Endometrial microvascular endothelial cells (primary cell): ENCODE data around the gene CFAP45. TPM values are rescaled to one million over a fixed set of nuclear protein-coding genes. Genes with fewer than 3 reads are reported as not detected.

ENCODE experiments used
- in situ Hi-C: cut with HindIII; loops from 2 replicates; pipeline ENCODE4 v1.10.0; 2017; ENCODE audit warnings: low sequenced_read_pairs, low pct_unique_long_range_greater_than_20kb; ENCODE audit errors: inconsistent ontology term
- total RNA-seq: library from RNA; depleted of rRNA; stranded (reverse); fragments of >200 nt; gene quantifications from one replicate; pipeline ENCODE4 v1.2.3, GENCODE V29; 2015; ENCODE audit errors: inconsistent ontology term

CFAP45 gene, protein sequence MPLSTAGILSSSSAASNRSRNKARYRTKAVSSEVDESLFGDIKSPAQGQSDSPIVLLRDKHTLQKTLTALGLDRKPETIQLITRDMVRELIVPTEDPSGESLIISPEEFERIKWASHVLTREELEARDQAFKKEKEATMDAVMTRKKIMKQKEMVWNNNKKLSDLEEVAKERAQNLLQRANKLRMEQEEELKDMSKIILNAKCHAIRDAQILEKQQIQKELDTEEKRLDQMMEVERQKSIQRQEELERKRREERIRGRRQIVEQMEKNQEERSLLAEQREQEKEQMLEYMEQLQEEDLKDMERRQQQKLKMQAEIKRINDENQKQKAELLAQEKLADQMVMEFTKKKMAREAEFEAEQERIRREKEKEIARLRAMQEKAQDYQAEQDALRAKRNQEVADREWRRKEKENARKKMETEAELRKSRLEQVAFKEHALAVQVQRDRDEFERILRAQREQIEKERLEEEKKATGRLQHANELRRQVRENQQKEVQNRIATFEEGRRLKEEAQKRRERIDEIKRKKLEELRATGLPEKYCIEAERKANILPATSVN
- 0.19 TPM for total RNA-seq

GRCh38 chr1:159900086-159900680, at the start of gene CFAP45:
TSS of gene CFAP45 (minus strand) at chr1:159900165. CDS start at chr1:159900098, 67 bp downstream.
- in situ Hi-C loops = no loop called here

- in situ Hi-C loops = no loop called here
Measured at GRCh38 chr1:159949123-159949522, 49.2 kb upstream of the CFAP45 start.

DNA sequence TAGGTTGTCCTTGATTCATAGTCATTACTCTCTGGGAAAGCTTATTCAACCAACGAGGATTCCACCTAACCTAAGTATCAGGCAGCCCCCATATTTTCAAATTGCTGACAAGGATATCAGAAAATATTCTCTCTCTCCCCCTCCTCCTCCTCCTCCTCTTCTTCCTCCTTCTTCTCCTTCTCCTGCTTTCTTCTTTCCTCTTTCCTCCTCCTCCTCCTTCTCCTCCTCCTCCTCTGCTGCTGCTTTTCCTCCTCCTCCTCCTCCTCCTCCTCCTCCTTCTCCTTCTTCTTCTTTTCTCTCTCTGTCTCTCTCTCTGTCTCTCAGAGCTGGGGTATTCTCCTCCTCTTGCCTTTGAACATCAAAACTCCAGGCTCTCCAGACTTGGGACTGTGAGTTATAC, 48.0 kb upstream of the CFAP45 start:
- in situ Hi-C loops = no loop called here

GRCh38 chr1:159946242-159947187, 46.5 kb upstream of the CFAP45 start:
- in situ Hi-C loops = no loop called here

DNA sequence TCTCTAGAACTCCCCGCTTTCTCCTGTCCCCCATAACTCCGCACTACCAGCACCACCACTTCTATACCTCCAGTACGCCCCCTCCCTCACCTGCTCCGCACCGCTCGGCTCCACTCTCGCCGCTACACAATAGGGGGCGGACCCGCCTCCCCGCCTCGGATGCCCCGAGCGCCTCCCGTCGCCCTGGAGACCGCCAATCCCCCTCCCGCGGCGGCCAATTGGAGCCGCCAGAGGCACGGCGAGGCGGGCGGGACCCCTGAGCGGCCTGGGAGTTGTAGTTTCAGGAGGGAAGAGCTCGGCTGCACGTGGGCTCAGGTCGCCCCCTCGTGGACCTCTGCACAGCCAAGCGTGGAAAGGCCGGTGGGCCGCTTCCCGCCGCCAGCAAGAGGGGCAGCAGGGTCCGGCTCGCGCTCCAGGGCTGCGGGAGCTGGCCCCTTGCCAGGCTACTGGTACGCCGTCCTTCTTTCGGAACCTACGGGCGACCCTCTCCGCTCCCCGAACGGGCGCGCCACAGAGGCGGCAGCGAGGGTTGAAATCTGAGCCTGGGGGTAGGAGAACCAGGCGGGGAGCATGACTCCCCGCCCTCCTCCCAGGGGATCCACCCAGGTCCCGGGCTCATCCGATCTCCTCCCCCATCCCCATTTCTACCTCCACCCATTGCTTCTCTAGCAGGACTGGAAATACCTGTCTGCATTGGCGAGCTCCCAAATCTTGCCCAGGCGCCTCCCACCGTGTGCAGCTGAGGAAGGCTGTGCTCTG, 45.7 kb upstream of the CFAP45 start, which contains the start of gene IGSF9:
Gene IGSF9 (minus strand): TSS at position 131 of the 759 bp plus-strand sequence. CDS start 2,159 bp downstream, outside the sequence.
- in situ Hi-C loops = no loop called here

DNA sequence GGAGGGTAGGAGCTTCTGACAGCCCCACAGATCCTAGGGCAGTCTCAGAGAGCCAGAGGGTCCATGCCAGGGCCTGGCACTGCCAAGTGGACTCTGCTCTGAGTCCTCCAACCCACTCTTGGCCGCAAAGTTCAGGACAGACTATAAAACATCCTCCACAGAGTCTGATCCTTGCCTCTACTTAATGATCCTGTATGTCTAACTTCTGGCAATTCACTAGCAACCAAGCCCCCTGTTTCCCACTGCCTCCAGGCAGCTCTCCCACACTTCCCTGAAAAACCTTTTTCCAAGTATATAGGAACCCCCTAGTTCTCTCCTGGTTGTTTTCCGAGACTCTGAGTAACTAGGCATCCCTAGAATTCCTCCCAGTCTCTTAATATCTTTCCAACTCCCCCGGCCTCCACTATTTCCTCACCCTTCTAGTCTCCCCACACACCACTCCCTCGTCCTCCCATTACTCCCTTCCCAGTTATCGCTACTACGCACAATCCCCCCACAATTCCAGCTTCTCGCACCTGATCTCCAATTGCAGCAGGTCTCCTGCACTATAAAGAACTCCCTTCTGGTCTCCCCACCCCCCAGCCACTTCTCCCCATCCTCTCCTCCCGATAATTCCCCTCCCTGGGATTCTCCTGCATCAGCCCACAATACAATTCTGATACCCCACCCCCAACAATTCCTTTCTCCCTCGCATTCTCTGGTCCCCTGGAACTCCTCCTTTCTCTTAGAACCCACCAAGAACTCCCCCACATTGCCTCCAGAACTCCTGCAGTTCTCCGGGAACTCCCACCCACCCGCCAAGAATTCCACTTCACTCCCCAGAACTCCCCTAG, 44.9 kb upstream of the CFAP45 start:
- in situ Hi-C loops = no loop called here

DNA sequence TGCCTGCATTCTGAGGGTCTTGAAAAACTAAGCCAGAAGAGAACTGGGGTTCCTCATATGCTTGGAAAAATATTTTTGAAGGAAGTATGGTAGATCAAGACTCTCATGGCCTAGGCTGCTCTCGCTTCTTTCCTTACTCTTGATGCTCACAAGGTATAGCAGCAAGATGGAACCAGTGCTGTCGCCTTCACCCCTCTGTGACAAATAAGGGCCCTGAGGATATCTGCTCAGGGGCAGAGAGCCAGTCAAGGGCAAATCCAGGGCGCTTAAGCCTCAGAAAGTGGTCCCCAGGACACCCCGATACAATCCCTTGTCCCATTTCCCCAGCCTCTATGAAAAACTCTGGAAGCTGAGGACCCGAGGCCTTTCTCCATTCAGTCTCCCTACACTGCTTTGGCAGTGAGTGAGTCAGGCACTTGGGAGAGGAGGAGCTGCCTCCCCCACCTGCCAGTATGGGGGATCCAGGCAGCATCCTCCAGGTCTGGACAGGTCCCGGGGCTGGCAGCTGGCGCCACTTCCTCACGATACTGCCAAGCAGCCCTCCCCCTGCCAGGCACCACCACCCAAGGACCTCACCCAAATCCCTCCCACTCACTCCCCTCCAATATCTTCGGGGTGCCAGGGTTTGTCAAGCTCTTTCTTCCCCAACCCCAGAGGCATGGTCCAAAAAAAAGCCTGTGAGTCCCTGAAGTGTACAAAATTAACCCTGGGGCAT, 44.1 kb upstream of the CFAP45 start:
- in situ Hi-C loops = no loop called here

GRCh38 chr1:159943278-159943640, 43.3 kb upstream of the CFAP45 start:
- in situ Hi-C loops = no loop called here

DNA sequence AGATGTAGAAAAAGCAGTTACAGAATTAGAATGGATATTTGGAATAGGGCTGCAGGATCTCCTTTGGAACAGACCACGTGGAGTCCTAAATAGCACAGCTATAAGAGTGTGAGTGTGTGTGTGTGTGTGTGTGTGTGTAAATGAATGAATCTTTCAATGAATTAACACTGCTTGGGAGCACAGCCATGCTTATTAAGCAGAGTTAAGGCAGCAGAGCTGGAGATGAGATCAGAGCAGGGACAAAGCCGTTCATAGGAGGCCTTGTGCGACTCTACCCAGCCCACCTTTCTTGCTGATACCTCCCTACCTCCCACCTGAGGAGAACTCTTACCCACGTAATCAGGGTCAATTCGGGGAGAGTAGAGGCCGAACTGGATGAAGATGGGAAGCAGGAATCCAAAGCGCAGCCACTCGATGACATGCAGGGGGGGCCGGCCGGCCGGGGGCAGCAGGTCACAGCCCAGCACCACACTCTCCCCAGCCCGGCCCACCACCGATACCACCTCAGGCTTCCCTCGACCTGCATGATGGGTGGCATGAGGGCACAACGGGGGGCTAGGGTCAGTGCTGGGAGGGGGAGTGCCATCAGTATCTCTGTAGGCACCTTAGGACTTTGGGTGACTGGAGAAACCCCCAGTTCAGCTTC, 42.8 kb upstream of the CFAP45 start:
- in situ Hi-C loops = no loop called here

- in situ Hi-C loops = no loop called here
Measured at GRCh38 chr1:159941591-159942560, 41.9 kb upstream of the CFAP45 start.

DNA sequence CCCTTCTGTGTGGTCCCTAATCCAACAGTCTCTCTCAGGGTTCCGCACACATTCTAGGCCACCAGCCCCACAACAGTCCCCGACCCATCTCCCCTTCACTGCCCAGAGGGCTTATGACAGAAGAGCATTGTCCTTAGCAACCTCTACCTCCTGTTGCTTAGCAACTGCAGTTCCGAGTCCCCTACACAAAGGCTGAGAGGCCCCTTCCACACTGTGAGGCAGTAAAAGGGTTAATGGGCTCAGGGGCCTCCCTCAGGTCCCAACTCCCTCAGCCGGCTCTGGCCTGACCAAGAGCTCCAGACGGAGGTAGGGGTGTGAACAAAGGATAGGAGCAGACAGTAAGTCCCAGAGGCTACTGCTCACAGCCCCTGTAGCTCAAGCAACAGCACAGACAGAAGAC, 41.2 kb upstream of the CFAP45 start:
- in situ Hi-C loops = no loop called here

DNA sequence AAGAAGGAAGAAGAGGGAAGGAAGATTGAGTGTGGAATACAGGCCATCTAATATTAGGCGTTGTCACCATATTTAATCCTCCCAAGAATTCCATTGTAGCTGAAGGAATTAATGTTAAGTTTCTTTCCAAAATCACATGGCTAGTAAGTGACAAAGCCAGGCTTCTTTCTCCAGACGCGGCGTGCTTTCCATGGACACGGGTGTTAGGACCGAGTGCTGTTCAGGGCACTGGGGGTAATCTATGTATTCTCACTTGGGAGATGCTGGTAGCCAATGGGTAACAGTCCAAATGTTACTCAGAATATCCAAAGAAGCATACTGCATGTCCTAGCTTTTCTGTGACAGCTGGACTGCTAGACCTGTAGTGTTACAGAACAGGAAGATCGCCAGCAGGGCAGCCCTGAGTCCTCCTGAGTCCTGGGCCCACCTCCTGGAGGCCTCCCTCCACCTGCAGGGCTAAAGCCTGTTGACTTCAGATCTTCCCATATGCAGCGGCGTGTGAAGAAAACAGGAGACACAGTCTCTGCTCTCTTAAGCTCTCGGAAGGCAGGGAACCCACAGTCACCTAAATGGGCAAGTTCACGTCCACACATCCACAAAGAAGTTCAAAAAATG, 40.1 kb upstream of the CFAP45 start:
- in situ Hi-C loops = no loop called here

DNA sequence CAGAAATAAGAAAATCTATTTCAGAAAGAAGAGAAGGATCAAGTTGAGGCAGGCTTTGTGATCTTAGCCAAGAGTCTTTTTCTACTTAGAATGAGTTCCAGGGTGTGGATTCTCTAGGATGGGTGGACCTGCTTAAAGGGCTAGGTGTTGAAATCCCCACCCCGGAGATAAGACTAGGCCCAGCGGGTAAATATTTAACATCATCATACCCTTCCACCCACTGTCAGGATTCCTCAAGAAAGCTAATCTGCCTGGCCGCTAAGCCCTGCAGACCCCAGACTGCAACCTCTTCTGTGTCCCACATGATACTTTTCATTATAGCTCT, 39.7 kb upstream of the CFAP45 start:
- in situ Hi-C loops = no loop called here

DNA sequence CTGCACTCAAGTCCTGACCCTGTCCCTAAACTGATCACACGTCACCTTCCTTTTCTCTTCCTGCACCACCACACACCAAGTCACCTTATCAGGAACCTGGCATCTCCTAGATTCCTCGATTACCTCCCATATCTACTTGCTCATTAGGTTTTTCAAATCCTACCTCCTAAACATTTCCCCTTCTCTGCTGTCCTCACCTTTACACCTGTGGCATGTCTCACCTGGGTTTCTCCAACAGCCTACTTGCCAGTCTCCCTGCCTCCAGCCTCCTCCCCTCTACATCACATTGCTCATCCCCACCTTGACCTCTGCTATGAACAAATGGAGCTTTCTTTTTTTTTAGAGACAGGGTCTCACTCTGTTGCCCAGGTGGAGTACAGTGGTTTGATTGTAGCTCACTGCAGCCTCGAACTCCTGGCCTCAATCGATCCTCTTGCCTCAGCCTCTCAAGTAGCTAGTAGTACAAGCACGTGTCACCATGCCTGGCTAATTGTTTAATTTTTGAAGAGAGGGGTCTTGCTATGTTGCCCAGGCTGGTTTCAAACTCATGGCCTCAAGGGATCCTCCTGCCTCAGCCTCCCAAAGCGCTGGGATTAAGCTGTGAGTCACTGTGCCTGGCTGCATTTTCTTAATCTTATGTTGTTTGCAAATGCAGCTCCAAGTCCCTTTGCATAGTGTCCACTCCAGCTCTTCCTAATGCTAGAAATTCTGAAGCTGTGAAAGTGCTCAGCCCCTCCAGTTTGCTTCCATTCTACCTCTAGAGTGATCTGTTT, 39.1 kb upstream of the CFAP45 start:
- in situ Hi-C loops = no loop called here
